ENCODE data around the gene POLE.
"Not testable (repeated sequence)": the region's sequence is repeated elsewhere in the genome, so short reads cannot be mapped to it uniquely, and the experiment has no call there.

The POLE gene

GRCh38 chr12:132718644-132719043, 31.5 kb upstream of the POLE start:
- DNase-seq: no peak

DNA sequence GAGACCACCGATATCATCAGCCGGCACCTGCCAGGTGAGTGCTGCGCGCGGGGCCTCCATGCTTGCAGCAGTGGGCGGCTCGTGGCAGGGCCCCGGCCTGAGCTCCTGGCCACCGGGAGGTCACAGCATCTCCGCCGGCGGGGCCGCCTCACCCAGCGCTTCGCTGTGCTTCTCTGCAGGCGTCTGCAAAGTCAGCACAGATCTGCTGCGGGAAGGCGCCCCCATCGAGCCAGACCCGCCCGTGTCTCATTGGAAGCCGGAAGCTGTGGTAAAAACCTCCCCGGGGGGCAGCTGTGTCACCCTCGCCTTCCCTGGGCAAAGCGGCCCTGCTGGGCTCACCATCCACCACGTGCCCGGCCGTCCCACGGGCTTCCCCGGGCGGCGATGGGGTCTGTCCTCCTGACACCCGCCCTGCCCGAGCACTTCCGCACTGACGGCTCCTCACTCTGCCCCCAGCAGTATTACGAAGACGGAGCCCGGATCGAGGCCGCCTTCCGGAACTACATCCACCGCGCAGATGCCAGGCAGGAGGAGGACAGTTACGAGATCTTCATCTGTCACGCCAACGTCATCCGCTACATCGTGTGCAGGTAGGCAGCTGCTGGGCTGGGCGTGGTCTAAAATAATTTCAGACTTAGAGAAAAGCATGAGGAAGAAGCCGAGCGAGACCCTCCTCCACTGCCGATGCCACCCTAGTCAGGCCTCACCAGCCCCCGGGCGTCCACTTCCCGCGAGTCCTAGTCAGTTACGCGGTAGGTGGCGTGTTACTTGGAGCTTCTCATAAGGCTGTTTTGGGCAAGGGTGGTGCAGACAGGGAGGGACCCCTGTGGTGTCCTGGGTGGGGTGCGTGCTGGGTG, 30.6 kb upstream of the POLE start:
- no peak for DNase-seq

GRCh38 chr12:132717011-132717410, 29.9 kb upstream of the POLE start:
- DNase-seq: no peak

- DNase-seq: no peak
These were observed 29.2 kb upstream of the POLE start for GRCh38 chr12:132716356-132716755.

DNA sequence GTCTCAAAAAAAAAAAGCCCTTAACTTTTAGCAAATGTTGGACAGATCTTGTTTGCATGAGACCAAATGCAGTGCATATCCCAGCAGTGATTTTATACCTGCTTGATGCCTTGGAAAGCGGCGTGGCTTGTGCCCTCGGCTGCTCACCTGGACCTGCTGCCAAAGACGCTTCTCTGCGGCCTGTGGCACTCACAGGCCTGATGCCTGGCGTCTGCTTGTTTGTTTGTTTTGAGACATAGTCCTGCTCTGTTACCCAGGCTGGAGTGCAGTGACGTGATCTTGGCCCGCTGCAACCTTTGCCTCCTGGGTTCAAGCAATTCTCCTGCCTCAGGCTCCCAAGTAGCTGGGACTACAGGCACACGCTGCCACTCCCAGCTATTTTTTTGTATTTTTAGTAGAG, 28.7 kb upstream of the POLE start:
- no peak for DNase-seq

DNA sequence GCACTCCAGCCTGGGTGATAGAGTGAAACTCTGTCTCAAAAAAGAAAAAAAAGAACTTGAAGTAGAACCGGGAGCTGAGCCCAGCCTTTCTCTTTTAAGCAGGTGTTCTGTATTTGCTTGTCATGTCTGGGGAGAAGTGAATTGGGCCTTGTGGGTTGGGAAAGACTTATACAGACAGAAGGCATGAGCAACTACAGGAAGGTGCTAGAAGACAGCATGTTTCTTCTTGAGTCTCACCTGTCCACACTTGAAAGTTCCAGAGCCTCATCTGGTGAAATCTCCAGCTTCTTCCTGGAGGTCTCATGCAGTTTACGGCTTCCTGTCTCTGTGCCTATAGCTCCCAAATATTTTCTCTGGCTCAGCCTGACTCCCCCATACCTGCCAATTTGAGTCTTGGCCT, 26.0 kb upstream of the POLE start:
- no peak for DNase-seq

DNA sequence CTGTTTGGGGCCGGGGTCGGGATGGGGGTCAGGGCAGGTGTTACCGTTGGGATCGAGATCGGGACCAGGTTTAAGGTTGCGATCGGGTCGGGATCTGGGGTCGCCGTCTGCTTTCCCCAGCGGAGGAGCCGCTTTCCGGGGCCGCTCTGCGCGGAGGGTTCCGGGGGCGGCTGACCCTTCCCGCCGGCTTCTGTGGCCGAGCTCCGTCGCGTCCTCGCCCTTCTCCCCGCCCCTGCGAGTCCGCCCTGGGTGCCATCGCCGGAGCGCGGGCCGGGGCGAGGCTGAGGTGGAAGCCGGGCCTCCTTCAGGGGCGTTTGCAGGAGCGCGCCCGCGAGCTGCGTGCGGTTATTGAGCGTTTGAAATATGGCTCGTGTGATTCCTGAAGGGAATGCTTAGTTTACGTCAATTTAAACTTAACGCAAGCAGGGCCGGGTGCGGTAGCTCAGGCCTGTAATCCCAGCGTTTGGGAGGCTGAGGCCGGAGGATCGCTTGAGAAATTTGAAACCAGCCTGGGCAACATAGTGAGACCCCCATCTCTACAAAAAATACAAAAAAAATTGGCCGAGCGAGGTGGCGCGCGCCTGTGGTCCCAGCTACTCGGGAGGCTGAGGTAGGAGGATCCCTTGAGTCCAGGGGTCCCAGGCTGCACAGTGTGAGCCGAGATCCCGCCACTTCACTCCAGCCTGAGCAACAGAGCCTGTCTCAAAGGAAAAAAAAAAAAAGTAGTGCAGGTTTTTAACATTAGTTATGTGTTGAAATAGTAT, 24.1 kb upstream of the POLE start:
- no peak for DNase-seq

DNA sequence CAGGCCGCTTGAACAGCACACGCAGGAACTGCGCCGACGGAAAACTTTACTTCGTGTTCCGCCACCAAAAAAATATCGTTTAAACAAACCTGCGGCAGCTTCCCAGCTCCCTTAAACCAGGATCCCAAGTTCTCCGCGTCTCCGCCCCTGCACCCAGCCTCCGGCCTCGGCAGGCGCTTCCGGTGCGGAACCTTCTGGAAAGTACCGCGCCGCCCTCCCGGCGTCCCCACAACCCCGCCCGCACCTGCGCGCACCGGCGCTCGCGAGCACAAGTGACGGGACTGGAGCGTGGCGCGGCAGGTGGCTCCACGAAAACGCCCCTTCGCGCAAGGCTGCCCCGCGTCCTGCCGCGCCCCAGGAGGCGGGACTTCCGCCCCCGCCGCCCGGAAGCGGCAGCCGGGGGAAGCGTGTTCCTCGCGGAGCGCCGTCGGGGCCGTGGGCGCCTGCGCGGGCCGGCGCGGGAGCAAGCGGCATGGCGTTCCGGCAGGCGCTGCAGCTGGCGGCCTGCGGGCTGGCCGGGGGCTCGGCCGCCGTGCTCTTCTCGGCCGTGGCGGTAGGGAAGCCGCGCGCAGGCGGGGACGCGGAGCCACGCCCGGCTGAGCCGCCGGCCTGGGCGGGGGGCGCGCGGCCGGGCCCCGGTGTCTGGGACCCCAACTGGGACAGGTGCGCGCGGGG, 23.4 kb upstream of the POLE start, which contains the start of gene PGAM5:
Gene PGAM5 (plus strand): TSS at position 438 of the 675 bp plus-strand sequence. CDS start 35 bp downstream, at position 473.
- no peak for DNase-seq

DNA sequence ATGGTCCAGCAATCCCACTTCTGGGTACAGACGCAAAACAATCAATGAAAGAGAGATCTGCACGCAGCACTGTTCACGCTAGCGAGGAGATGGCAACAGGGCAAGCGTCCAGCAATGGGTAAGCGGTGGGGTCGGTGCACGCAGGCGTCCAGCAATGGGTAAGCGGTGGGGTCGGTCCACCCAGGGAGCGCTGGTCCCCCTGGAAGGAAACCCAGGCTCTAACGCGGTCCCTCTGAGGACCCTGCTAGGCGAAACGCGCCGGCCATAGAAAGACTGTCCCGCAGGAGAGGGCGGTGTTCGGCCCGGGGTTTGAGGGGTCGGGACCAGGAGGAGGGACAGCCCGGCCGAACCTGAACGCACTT, 22.9 kb upstream of the POLE start:
- DNase-seq: no peak

DNA sequence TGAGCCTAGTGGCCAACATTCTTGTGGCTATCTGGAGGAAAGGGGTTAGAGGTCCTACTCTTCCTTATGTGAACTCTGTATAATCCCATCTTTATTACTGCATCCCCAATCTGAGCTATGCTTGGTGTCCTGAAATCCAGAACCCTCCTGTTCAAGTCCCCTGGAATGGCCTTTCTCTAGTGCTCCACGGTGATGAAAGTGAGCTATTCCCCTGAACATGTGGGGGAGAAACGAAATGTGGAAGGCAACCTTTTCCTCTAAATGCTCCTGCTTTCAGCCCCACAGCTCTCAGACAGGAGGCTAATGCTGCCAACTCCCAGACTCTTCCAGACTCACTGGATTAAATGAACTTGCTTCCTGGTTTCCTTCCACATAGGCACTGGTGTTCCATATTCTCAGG, 21.0 kb upstream of the POLE start:
- DNase-seq: no peak

GRCh38 chr12:132707241-132707640, 20.1 kb upstream of the POLE start:
- no peak for DNase-seq

GRCh38 chr12:132703641-132704040, 16.5 kb upstream of the POLE start:
- DNase-seq: no peak

GRCh38 chr12:132702640-132703039, 15.5 kb upstream of the POLE start:
- no peak for DNase-seq

- DNase-seq: no peak
These were observed 13.2 kb upstream of the POLE start for GRCh38 chr12:132700212-132700822.

DNA sequence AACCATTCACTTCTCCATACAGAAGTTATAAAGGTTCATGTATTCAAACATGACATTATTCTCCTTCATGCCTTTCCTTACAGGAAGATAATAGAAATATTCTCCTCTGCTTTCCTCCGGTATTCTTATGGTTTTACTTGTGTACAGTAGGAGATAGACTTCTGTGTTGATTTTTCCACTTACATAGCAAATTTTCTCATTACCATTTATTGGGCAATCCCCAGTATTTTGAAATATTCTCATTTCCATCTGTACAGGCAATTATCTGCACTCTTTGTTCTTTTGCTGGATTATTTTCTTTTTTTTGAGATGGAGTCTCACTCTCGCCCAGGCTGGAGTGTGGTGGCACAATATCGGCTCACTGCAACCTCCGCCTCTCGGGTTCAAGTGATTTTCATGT, 11.2 kb upstream of the POLE start:
- no peak for DNase-seq

DNA sequence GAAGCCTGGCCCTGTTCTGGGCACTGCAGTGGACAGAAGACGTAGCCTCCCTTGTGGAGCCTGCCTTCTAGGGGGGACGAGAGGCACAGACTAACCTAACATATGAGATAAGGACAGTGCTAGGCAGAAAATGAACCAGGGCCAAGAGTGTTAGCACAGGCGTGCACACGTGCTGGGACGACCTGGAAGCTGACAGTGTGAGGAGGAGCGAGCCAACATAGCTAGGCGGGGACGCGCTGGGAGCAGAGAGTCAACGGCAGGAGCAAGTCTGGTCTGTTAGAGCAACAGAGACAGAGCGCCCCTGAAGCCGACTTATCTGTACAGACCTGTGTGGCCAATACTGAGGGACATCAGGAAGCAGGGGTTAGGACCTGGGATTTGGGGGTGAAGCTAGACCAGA, 8.3 kb upstream of the POLE start:
- DNase-seq: no peak

- not testable (repeated sequence) for DNase-seq
These were observed 7.7 kb upstream of the POLE start for GRCh38 chr12:132694888-132695287.

- DNase-seq: not testable (repeated sequence)
These were observed 4.9 kb upstream of the POLE start for GRCh38 chr12:132692030-132692429.

DNA sequence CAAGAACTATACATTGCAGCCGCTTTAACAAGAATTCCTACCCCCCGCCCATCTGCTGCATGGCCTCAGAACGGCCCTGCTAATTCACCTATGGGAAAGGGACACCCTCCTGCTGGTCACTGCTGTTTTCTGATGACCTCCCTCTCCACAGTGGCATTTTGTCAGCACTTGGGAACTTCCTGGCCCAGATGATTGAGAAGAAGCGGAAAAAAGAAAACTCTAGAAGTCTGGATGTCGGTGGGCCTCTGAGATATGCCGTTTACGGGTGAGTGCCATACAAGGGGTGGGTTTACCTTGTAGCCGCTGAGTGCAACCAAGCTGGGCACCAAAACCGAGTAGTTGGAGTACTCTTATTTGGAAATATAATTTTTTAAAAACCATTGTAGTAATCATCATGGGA, 3.0 kb upstream of the POLE start:
- no peak for DNase-seq

GRCh38 chr12:132689227-132689626, 2.1 kb upstream of the POLE start:
- no peak for DNase-seq

DNA sequence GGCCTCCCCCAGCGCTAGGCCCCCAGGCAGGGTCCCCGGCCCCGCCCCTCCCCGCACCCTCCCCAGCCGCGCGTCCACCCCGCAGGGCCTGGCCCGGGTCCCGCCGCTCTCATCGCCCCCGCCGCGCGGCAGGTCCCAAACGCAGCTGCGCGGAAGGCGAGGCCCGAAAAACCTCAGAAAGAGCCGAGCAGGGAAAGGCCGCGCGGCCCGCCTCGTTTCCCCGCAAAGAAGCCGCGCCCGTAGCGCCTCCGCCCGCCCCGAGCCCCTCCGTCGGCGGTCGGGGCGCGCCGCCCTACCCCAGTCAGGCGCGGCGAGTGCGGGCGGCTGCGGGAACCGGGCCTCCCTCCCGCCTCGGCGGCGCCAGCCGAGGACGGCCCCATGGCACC, 324 bp downstream of the POLE start:
- DNase-seq: no peak

- no peak for DNase-seq
These were observed 1.7 kb downstream of the POLE start for GRCh38 chr12:132685400-132685799.

- DNase-seq: no peak
These were observed 9.7 kb downstream of the POLE start for GRCh38 chr12:132677492-132677891.

Measured in NCI-H187 treated with DMSO at 0.1 percent for 48 hours (cell line).